Neural crest cell (in vitro differentiated cells): ENCODE data around the gene ACTR8. TPM values are rescaled to one million over a fixed set of nuclear protein-coding genes. Genes with fewer than 3 reads are reported as not detected.
A peak's percentile ranks its signal among the peaks of the same experiment; 100 is the strongest.

Experiments
- DNase-seq: peaks from one replicate; pipeline ENCODE4 v3.0.0; 2021; ENCODE audit warnings: low read depth, mixed read lengths, low spot score
- H3K27ac Mint-ChIP-seq: one replicate; pipeline ENCODE4 v1.8.0; 2021; ENCODE audit warnings: mild to moderate bottlenecking, mixed read lengths; ENCODE audit not compliant: unreplicated experiment
- H3K27me3 Mint-ChIP-seq: 2 replicates; pipeline ENCODE4 v1.8.0; 2021; ENCODE audit warnings: low read depth, mild to moderate bottlenecking, mixed read lengths
- H3K36me3 Mint-ChIP-seq: 2 replicates; pipeline ENCODE4 v1.8.0; 2021; ENCODE audit warnings: low read depth, mild to moderate bottlenecking, mixed read lengths
- H3K4me1 Mint-ChIP-seq: 2 replicates; pipeline ENCODE4 v1.8.0; 2021; ENCODE audit warnings: mixed read lengths
- H3K4me3 Mint-ChIP-seq: one replicate; pipeline ENCODE4 v1.8.0; 2021; ENCODE audit warnings: mild to moderate bottlenecking, mixed read lengths
- H3K9me3 Mint-ChIP-seq: 2 replicates; pipeline ENCODE4 v1.8.0; 2021; ENCODE audit warnings: mixed read lengths
- total RNA-seq: library from RNA; stranded (reverse); gene quantifications from 2 replicates; pipeline ENCODE4 v1.2.1, GENCODE V29; 2021
- TF ChIP-seq, protein P1 (sequence below): fragments of 200-600 bp; sonication (generic); conservative IDR thresholded peaks from 2 replicates; pipeline ENCODE4 v1.5.0; 2021; ENCODE audit warnings: antibody characterized with exemption, mild to moderate bottlenecking

ACTR8 gene
- total RNA-seq, 1 donor from 2014 or later: 49.9 TPM

DNA sequence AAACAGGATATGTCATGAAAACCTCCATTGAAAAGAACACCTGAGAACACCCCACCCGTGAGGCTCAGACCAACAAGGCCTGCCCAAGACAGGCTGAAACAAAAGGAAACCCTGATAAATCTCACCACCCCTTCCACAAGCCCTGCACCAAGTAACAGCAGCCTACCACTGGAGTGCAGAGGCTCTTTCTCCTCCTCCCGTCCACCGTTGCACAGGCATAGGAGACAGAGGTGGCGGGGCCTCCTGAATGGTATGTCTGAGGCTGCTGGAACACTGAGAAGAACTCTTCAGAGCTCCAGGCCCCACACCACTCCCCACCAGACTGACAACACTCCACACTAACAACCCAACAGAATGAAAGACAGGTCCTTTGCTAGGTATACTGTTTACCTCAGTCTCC lies 57.2 kb downstream of the ACTR8 start:
- no peak overlapping the region for H3K27ac Mint-ChIP-seq
- H3K4me3 Mint-ChIP-seq: no peak overlapping the region
- H3K4me1 Mint-ChIP-seq: no peaks in the 10 kb centered on the region
- TF ChIP-seq, protein P1, sequence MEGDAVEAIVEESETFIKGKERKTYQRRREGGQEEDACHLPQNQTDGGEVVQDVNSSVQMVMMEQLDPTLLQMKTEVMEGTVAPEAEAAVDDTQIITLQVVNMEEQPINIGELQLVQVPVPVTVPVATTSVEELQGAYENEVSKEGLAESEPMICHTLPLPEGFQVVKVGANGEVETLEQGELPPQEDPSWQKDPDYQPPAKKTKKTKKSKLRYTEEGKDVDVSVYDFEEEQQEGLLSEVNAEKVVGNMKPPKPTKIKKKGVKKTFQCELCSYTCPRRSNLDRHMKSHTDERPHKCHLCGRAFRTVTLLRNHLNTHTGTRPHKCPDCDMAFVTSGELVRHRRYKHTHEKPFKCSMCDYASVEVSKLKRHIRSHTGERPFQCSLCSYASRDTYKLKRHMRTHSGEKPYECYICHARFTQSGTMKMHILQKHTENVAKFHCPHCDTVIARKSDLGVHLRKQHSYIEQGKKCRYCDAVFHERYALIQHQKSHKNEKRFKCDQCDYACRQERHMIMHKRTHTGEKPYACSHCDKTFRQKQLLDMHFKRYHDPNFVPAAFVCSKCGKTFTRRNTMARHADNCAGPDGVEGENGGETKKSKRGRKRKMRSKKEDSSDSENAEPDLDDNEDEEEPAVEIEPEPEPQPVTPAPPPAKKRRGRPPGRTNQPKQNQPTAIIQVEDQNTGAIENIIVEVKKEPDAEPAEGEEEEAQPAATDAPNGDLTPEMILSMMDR: no peak
- no peak for DNase-seq
- H3K9me3 Mint-ChIP-seq: no peaks in the 10 kb centered on the region
- no peaks in the 10 kb centered on the region for H3K36me3 Mint-ChIP-seq
- no peaks in the 10 kb centered on the region for H3K27me3 Mint-ChIP-seq

- H3K27me3 Mint-ChIP-seq: no peaks in the 10 kb centered on the region
- peak overlapping the region; percentile 50 for H3K27ac Mint-ChIP-seq
- TF ChIP-seq, protein P1: no peak
- H3K4me1 Mint-ChIP-seq: no peaks in the 10 kb centered on the region
- DNase-seq: no peak
- H3K36me3 Mint-ChIP-seq: no peaks in the 10 kb centered on the region
- H3K4me3 Mint-ChIP-seq: no peak overlapping the region
- no peaks in the 10 kb centered on the region for H3K9me3 Mint-ChIP-seq
Measured at GRCh38 chr3:53823956-53824657, 57.8 kb downstream of the ACTR8 start.

- Mint-ChIP-seq H3K4me3 (no peak overlapping the region), H3K9me3 (no peaks in the 10 kb centered on the region), H3K27me3 (no peaks in the 10 kb centered on the region), H3K27ac (no peak overlapping the region), H3K36me3 (no peaks in the 10 kb centered on the region), H3K4me1 (no peaks in the 10 kb centered on the region)
- DNase-seq: no peak
- TF ChIP-seq, protein P1: no peak
Measured at GRCh38 chr3:53823026-53823955, 58.7 kb downstream of the ACTR8 start.

DNA sequence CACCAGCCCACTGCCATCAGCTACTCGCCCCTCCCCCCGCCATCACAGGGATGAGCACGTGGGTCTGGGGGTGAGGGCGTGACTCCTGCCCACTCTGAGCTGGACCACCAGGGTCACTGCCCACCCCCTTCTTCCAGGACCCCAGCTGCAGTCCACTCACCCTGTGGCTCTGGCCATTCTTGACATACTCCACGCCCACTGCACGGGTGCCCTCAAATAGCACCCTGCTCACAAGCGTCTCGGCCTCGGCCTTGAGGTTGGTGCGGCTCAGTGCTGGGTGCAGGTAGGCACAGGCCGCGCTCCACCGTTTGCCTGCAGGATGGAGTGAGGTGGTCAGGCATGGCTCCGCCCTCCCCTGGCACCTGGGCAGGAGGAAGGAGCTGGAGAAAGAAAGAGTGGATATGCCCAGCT lies 59.6 kb downstream of the ACTR8 start:
- Mint-ChIP-seq H3K27ac (no peak overlapping the region), H3K9me3 (no peaks in the 10 kb centered on the region), H3K27me3 (no peaks in the 10 kb centered on the region), H3K36me3 (no peaks in the 10 kb centered on the region), H3K4me1 (no peaks in the 10 kb centered on the region), H3K4me3 (no peak overlapping the region)
- TF ChIP-seq, protein P1: no peak
- no peak for DNase-seq

DNA sequence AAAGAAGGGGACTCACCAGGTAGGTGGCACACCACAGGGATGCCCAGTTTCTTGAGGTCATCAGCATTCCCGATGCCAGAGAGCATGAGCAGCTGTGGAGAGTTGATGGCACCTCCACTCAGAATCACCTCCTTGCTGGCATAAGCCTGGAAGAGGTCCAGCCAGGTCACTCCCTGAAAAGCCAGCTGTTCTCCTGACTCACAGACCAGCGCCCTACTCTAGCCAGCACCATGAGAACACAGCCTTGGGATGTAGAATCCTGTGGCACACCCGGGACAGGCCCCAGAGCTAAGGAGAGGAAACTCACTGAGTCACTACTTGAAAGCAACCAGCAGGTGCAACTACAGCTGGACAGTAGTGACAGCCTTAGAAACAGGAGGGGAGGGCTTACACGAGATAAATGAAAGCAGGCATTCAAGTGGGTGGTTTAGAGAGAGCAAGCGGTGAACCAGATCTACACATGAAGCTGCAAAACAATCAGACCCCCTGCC lies 60.3 kb downstream of the ACTR8 start:
- Mint-ChIP-seq H3K27ac (peak overlapping the region; percentile 75), H3K27me3 (no peaks in the 10 kb centered on the region), H3K36me3 (no peaks in the 10 kb centered on the region), H3K4me3 (no peak overlapping the region), H3K4me1 (no peaks in the 10 kb centered on the region), H3K9me3 (no peaks in the 10 kb centered on the region)
- TF ChIP-seq, protein P1: no peak
- no peak for DNase-seq
